K562 (cell line): Measurements from ENCODE around the gene RGL4. TPM values are rescaled to one million over a fixed set of nuclear protein-coding genes. Genes with fewer than 3 reads are reported as not detected.

Source experiments
- CCAR2 ChIP-seq: fragments of 200-400 bp; formaldehyde crosslinking; IDR thresholded peaks from 2 replicates; pipeline ENCODE4 v1.6.1; 2017; ENCODE audit warnings: mild to moderate bottlenecking, low read depth, low read length
- ERF ChIP-seq: fragments of 450-650 bp; formaldehyde crosslinking; IDR thresholded peaks from 2 replicates; pipeline ENCODE4 v1.4.0; 2020; ENCODE audit warnings: mild to moderate bottlenecking, mixed read lengths
- FUS ChIP-seq: fragments of 200-400 bp; formaldehyde crosslinking; optimal IDR thresholded peaks from 2 replicates; pipeline ENCODE3; 2017; ENCODE audit warnings: low read depth, low read length
- GTF3C2 ChIP-seq: IDR thresholded peaks from 3 replicates; pipeline ENCODE4 v1.6.1; 2011; ENCODE audit warnings: borderline replicate concordance, mild to moderate bottlenecking, moderate library complexity; ENCODE audit not compliant: insufficient read length; ENCODE audit errors: extremely low read depth
- STAG1 ChIP-seq: sonication (generic); formaldehyde crosslinking; IDR thresholded peaks from 2 replicates; pipeline ENCODE4 v1.5.0; 2020; ENCODE audit warnings: missing genetic modification reagents, borderline replicate concordance
- TEAD1 ChIP-seq, 2 experiments: fragments of 450-650 bp in 1 of 2; sonication (generic) in 1 of 2; formaldehyde crosslinking; IDR thresholded peaks; 2 replicates each; pipeline versions ENCODE4 v1.4.0 to v1.8.0; 2020 to 2022; ENCODE audit warnings: mild to moderate bottlenecking in 2 of 2, missing genetic modification reagents in 1 of 2
- USF2 ChIP-seq: sonication (generic); formaldehyde crosslinking; IDR thresholded peaks from 2 replicates; pipeline ENCODE4 v1.5.0; 2020; ENCODE audit warnings: missing genetic modification reagents
- ZBTB17 ChIP-seq: fragments of 450-650 bp; formaldehyde crosslinking; IDR thresholded peaks from 2 replicates; pipeline ENCODE4 v1.4.0; 2020; ENCODE audit warnings: mild to moderate bottlenecking
- ZBTB40 ChIP-seq, 2 experiments: fragments of 450-650 bp in 1 of 2; sonication (generic) in 1 of 2; formaldehyde crosslinking in 1 of 2; IDR thresholded peaks; 2 replicates each; pipeline versions ENCODE4 v1.7.1 to v1.9.0; 2016 to 2022; ENCODE audit warnings: inconsistent platforms in 1 of 2, mild to moderate bottlenecking in 1 of 2, missing genetic modification reagents in 1 of 2
- ZNF384 ChIP-seq: IDR thresholded peaks from 2 replicates; pipeline ENCODE4 v1.6.1; 2012; ENCODE audit warnings: low read depth, low read length, improper control_type of control experiment
- ZNF408 ChIP-seq: fragments of 250-450 bp; sonication (Bioruptor Pico); IDR thresholded peaks from 2 replicates; pipeline ENCODE4 v1.4.0; 2020; ENCODE audit warnings: low read depth, mild to moderate bottlenecking, moderate library complexity
- ZNF41 ChIP-seq: fragments of 250-450 bp; sonication (Bioruptor Pico); conservative IDR thresholded peaks from 2 replicates; pipeline ENCODE4 v1.4.0; 2020; ENCODE audit warnings: mild to moderate bottlenecking
- polyA plus RNA-seq, 8 experiments: library from polyadenylated mRNA; depleted of rRNA in 4 of 8; stranded (reverse) in 5 of 8; unstranded in 3 of 8; fragments of >200 nt; fragmentation: Nextera tagmentation in 2 of 8; fragmentation: Illumina TruSeq in 1 of 8; extraction: Ambion mirVana in 2 of 8; extraction: Trizol in 1 of 8; gene quantifications; 2 replicates each; pipeline versions ENCODE4 v1.2.1 to v1.2.3, GENCODE V29; 2011 to 2014; ENCODE audit warnings: inconsistent platforms in 1 of 8, missing spikeins in 1 of 8
- total RNA-seq, 7 experiments: library from RNA; depleted of rRNA in 6 of 7; stranded (reverse); fragments of >200 nt in 6 of 7; fragmentation: Illumina TruSeq in 2 of 7; extraction: Trizol in 2 of 7; gene quantifications; 2 replicates each; pipeline versions ENCODE4 v1.2.1 to v1.2.3, GENCODE V29; 2011 to 2021; ENCODE audit warnings: low replicate concordance in 1 of 7

Gene RGL4
- total and polyA plus RNA-seq, 9 of the 15 experiments (the other 6 are each of a cell fraction or from before 2014, with no cell fraction given), result not detected

DNA sequence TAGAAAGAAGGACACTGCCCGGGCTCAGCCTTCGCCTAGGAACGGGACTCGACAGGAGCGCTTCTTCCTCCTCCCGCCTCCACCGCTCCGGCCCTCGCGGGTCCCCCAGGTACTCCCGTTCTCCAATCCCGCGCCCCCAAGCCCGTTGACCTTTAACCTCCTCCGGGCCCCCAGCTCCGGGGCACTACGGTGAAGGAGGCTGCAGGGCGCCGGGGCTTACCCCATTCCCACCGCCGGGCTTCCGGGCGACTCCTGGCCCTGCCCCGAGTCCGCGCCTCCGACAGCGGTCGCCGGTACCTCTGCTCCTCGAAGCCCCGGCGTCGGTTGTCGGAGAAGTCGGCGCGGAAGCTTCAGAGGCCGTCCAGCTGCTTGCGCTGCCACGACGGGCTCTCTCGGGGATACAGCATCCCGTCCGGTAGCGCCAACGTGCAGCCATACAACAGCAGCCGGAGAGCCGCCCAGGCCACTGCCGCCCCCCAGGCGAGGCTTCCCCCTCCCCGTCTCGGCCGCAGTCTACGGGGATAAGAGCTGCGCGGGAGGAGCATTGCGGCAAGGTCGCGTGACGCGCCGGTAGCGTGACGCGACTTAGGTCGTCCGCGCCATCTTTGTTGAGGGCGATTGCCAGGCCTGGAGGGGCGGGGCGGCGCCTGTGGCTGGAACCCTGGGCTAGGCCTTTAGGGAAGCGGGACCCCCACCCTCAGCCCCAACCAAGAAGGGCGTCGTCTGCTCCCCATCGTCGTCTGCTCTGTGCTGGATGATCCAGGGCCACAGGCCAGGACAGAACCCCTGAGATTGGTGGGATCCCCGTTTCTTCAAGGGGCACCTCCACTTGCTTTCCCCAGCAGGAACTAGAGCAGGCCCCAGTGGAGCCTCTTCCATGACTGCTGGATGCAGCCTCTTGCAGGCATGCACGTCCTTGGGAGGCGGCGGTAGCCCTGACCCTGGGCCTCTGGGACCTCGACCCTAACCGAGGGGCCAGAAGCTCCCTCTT is 26.3 kb downstream of the RGL4 start (continued):
- TF ChIP-seq TEAD1 (CRISPR knock-in tag; IDR thresholded peaks at IDR 0.05) (peak in 1 of 2 experiments; percentile 66; a peak in 1 of 4 replicates), ZBTB17 (CRISPR knock-in tag) (no peak), STAG1 (no peak), ZNF384 (no peak), ZNF408 (CRISPR knock-in tag) (no peak), USF2 (CRISPR knock-in tag) (peak; percentile 94), ZBTB40 (IDR thresholded peaks at IDR 0.05) (no peak), ZBTB40 (CRISPR knock-in tag; IDR thresholded peaks at IDR 0.05) (no peak), GTF3C2 (no peak), ERF (no peak), CCAR2 (no peak), FUS (no peak), ZNF41 (CRISPR knock-in tag) (no peak)
